Uterus (tissue), 4 donors: Measurements from ENCODE around the gene ITPA. TPM values are rescaled to one million over a fixed set of nuclear protein-coding genes. Genes with fewer than 3 reads are reported as not detected.

Experiments
- DNase-seq, 2 donors: peaks; one replicate each; pipeline ENCODE4 v3.0.0-alpha.2; 2019 to 2020
- H3K27ac ChIP-seq, 2 donors: fragments of 200-600 bp; sonication (generic); 1 replicate in 1 of 2; 2 replicates in 1 of 2; pipeline ENCODE4 v1.5.1; 2016 to 2018
- H3K27me3 ChIP-seq, 2 donors: fragments of 200-600 bp; sonication (generic); one replicate each; pipeline ENCODE4 v1.5.1; 2018 to 2019; ENCODE audit warnings: control low read depth in 1 of 2
- H3K36me3 ChIP-seq, 2 donors: fragments of 200-600 bp; sonication (generic); one replicate each; pipeline ENCODE4 v1.5.1; 2019; ENCODE audit warnings: control low read depth in 1 of 2
- H3K4me1 ChIP-seq, 2 donors: fragments of 200-600 bp; sonication (generic); one replicate each; pipeline ENCODE4 v1.5.1; 2018 to 2019; ENCODE audit warnings: control low read depth in 1 of 2
- H3K4me3 ChIP-seq, 2 donors: fragments of 200-600 bp; sonication (generic); 1 replicate in 1 of 2; 2 replicates in 1 of 2; pipeline ENCODE4 v1.5.1; 2018 to 2019; ENCODE audit warnings: mild to moderate bottlenecking in 1 of 2
- H3K9me3 ChIP-seq, 2 donors: fragments of 200-600 bp; sonication (generic); one replicate each; pipeline ENCODE4 v1.5.1; 2019; ENCODE audit warnings: control low read depth in 1 of 2
- CTCF ChIP-seq, 4 experiments: fragments of 200-600 bp in 2 of 4; fragments of 450-650 bp in 2 of 4; sonication (generic) in 2 of 4; IDR thresholded peaks; one replicate each; pipeline ENCODE4 v1.5.1; 2016 to 2019; ENCODE audit warnings: antibody characterized with exemption in 4 of 4, mild to moderate bottlenecking in 2 of 4, moderate library complexity in 1 of 4
- POLR2A ChIP-seq, 2 donors: fragments of 450-650 bp; IDR thresholded peaks; one replicate each; pipeline ENCODE4 v1.6.1; 2016; ENCODE audit warnings: antibody characterized with exemption in 2 of 2, mild to moderate bottlenecking in 1 of 2, moderate library complexity in 1 of 2
- intact Hi-C: fragments of 100-400 bp; cut with DNase I; formaldehyde crosslinking; loops from one replicate; pipeline ENCODE4 v1.15.1; 2023; ENCODE audit warnings: low total_unique reads
- total RNA-seq, 4 donors: library from RNA; depleted of rRNA in 3 of 4; stranded (reverse); fragments of >200 nt in 3 of 4; gene quantifications; one replicate each; pipeline versions ENCODE4 v1.1.0 to v1.2.4, GENCODE V29; 2014 to 2023
- donor health status: DM: yes; HTN: yes; CAD: no.

Gene ITPA
- total RNA-seq, 4 donors from 2014 or later, result 6.9 to 25.0 (median 21.8) TPM

GRCh38 chr20:3223994-3224680, 14.8 kb downstream of the ITPA start:
- Histone ChIP-seq H3K4me3 (no peak overlapping the region), H3K27me3 (no peaks in the 10 kb centered on the region), H3K9me3 (no peaks in the 10 kb centered on the region), H3K4me1 (no peaks in the 10 kb centered on the region), H3K27ac (no peak overlapping the region), H3K36me3 (no peaks in the 10 kb centered on the region)
- DNase-seq, result no peak
- TF ChIP-seq POLR2A (IDR thresholded peaks at IDR 0.05) (no peak), CTCF (IDR thresholded peaks at IDR 0.05) (no peak)
- intact Hi-C loops, result no loop called here

GRCh38 chr20:3224681-3225421, 15.6 kb downstream of the ITPA start:
- TF ChIP-seq CTCF (IDR thresholded peaks at IDR 0.05) (no peak), POLR2A (IDR thresholded peaks at IDR 0.05) (no peak)
- intact Hi-C loops, result no loop called here
- Histone ChIP-seq H3K36me3 (no peaks in the 10 kb centered on the region), H3K4me1 (no peaks in the 10 kb centered on the region), H3K27me3 (no peaks in the 10 kb centered on the region), H3K9me3 (no peaks in the 10 kb centered on the region), H3K27ac (no peak overlapping the region), H3K4me3 (no peak overlapping the region)
- no peak for DNase-seq

GRCh38 chr20:3226093-3226492, 16.8 kb downstream of the ITPA start:
- intact Hi-C loops, result no loop called here
- H3K27me3 ChIP-seq, result no peaks in the 10 kb centered on the region
- H3K36me3 ChIP-seq, result no peaks in the 10 kb centered on the region
- H3K4me3 ChIP-seq, result no peak overlapping the region
- no peak for TF ChIP-seq CTCF (IDR thresholded peaks at IDR 0.05)
- TF ChIP-seq POLR2A (IDR thresholded peaks at IDR 0.05), result no peak
- no peaks in the 10 kb centered on the region for H3K4me1 ChIP-seq
- DNase-seq, result no peak
- no peak overlapping the region for H3K27ac ChIP-seq
- no peaks in the 10 kb centered on the region for H3K9me3 ChIP-seq

GRCh38 chr20:3226864-3227263, 17.6 kb downstream of the ITPA start:
- DNase-seq, result no peak
- H3K27ac ChIP-seq, result no peak overlapping the region
- H3K4me1 ChIP-seq, result no peaks in the 10 kb centered on the region

More at GRCh38 chr20:3226864-3227263, 17.6 kb downstream of the ITPA start:
- Histone ChIP-seq H3K9me3 (no peaks in the 10 kb centered on the region), H3K4me3 (no peak overlapping the region), H3K27me3 (no peaks in the 10 kb centered on the region), H3K36me3 (no peaks in the 10 kb centered on the region)
- TF ChIP-seq POLR2A (IDR thresholded peaks at IDR 0.05), result no peak
- no peak for TF ChIP-seq CTCF (IDR thresholded peaks at IDR 0.05)
- intact Hi-C loops, result no loop called here
